SK-N-SH (cell line): ENCODE measurements around the gene WNT8A. TPM values are rescaled to one million over a fixed set of nuclear protein-coding genes. Genes with fewer than 3 reads are reported as not detected.

Experiments used
- CTCF ChIA-PET: fragments of 300-600, 350-600 bp; formaldehyde crosslinking; extraction: SDS; loops from one replicate; lab custom pipeline; 2021; lab: Yijun Ruan, JAX
- POLR2A ChIA-PET: fragments of 350-600 bp; sonication (Branson Sonifier 250); formaldehyde crosslinking; extraction: SDS; loops from one replicate; lab custom pipeline; 2020; ENCODE audit warnings: antibody characterized with exemption, inconsistent platforms; lab: Yijun Ruan, JAX
- DNase-seq: peaks from one replicate; pipeline ENCODE4 v3.0.0; 2012
- H2AFZ ChIP-seq: fragments of 200-600 bp; sonication (generic); 2 replicates; pipeline ENCODE4 v1.8.1; 2016; ENCODE audit warnings: antibody characterized with exemption, mild to moderate bottlenecking, low read depth
- H3F3A ChIP-seq: fragments of 200-600 bp; sonication (generic); replicated peaks from 2 replicates; pipeline ENCODE3; 2016; ENCODE audit warnings: antibody characterized with exemption, mild to moderate bottlenecking; ENCODE audit not compliant: insufficient read depth
- H3K27ac ChIP-seq, 2 experiments: fragments of 200-500 bp in 1 of 2; fragments of 200-600 bp in 1 of 2; sonication (Bioruptor generic) in 1 of 2; sonication (generic), shearing (Covaris generic) in 1 of 2; 2 replicates each; pipeline versions ENCODE4 v1.5.1 to v1.6.1; 2014 to 2016; ENCODE audit warnings: low read depth in 2 of 2, inconsistent platforms in 1 of 2, low read length in 1 of 2, mild to moderate bottlenecking in 1 of 2, mixed read lengths in 1 of 2
- H3K27me3 ChIP-seq: fragments of 200-600 bp; sonication (generic), shearing (Covaris generic); 2 replicates; pipeline ENCODE4 v1.6.1; 2016; ENCODE audit warnings: mixed run types; ENCODE audit not compliant: insufficient read depth
- H3K36me3 ChIP-seq, 2 experiments: fragments of 200-500 bp in 1 of 2; fragments of 200-600 bp in 1 of 2; sonication (Bioruptor generic) in 1 of 2; sonication (generic) in 1 of 2; replicated peaks in 1 of 2; 2 replicates each; pipeline versions ENCODE3 to v1.5.1; 2014 to 2016; ENCODE audit warnings: low read length in 1 of 2, mild to moderate bottlenecking in 1 of 2; ENCODE audit not compliant: insufficient read depth in 2 of 2, control insufficient read depth in 1 of 2
- H3K4me1 ChIP-seq, 2 experiments: fragments of 200-500 bp in 1 of 2; fragments of 200-600 bp in 1 of 2; sonication (Bioruptor generic) in 1 of 2; sonication (generic), shearing (Covaris generic) in 1 of 2; 2 replicates each; pipeline versions ENCODE4 v1.5.1 to v1.6.1; 2014 to 2016; ENCODE audit warnings: low read depth in 1 of 2, low read length in 1 of 2, mixed run types in 1 of 2; ENCODE audit not compliant: insufficient read depth in 2 of 2, control insufficient read depth in 1 of 2
- H3K4me2 ChIP-seq: fragments of 200-600 bp; sonication (generic), shearing (Covaris generic); 2 replicates; pipeline ENCODE4 v1.6.1; 2017; ENCODE audit warnings: mixed run types
- H3K4me3 ChIP-seq, 2 experiments: fragments of 200-500 bp in 1 of 2; fragments of 200-600 bp in 1 of 2; sonication (Bioruptor generic) in 1 of 2; sonication (generic), shearing (Covaris generic) in 1 of 2; 2 replicates each; pipeline versions ENCODE4 v1.5.1 to v1.8.1; 2014 to 2016; ENCODE audit warnings: low read depth in 2 of 2, inconsistent platforms in 1 of 2, low read length in 1 of 2, mild to moderate bottlenecking in 1 of 2, mixed read lengths in 1 of 2, moderate library complexity in 1 of 2
- H3K79me2 ChIP-seq: fragments of 200-600 bp; sonication (generic); 2 replicates; pipeline ENCODE4 v1.8.1; 2017; ENCODE audit warnings: mild to moderate bottlenecking; ENCODE audit not compliant: insufficient read depth
- H3K9ac ChIP-seq: fragments of 200-600 bp; sonication (generic); 2 replicates; pipeline ENCODE4 v1.6.1; 2017; ENCODE audit warnings: mixed run types
- H3K9me2 ChIP-seq: fragments of 200-600 bp; sonication (generic); 2 replicates; pipeline ENCODE4 v1.6.1; 2017; ENCODE audit warnings: mixed run types
- H3K9me3 ChIP-seq: fragments of 200-600 bp; sonication (generic); 2 replicates; pipeline ENCODE4 v1.6.1; 2017; ENCODE audit warnings: mixed run types, mild to moderate bottlenecking, moderate library complexity
- H4K20me1 ChIP-seq: fragments of 200-600 bp; sonication (generic); 2 replicates; pipeline ENCODE4 v1.6.1; 2017; ENCODE audit warnings: mild to moderate bottlenecking, mixed run types; ENCODE audit not compliant: insufficient read depth
- CHD2 ChIP-seq: fragments of 150-350 bp; IDR thresholded peaks from 2 replicates; pipeline ENCODE4 v1.6.1; 2018; ENCODE audit warnings: low read length; ENCODE audit not compliant: partially characterized antibody
- FOXM1 ChIP-seq: IDR thresholded peaks from 2 replicates; pipeline ENCODE4 v1.4.0; 2012; ENCODE audit warnings: low read depth, mild to moderate bottlenecking
- MAX ChIP-seq: IDR thresholded peaks from 2 replicates; pipeline ENCODE4 v1.4.0; 2012; ENCODE audit warnings: low read depth
- PBX3 ChIP-seq: IDR thresholded peaks from 2 replicates; pipeline ENCODE4; 2012
- RCOR1 ChIP-seq: fragments of 150-350 bp; IDR thresholded peaks from 2 replicates; pipeline ENCODE4 v1.6.1; 2017; ENCODE audit warnings: antibody characterized with exemption, low read length
- REST ChIP-seq: IDR thresholded peaks from 2 replicates; pipeline ENCODE4 v1.6.1; 2012; ENCODE audit warnings: mild to moderate bottlenecking, low read depth, low read length, moderate library complexity
- RFX5 ChIP-seq: IDR thresholded peaks from 2 replicates; pipeline ENCODE4 v1.6.1; 2012; ENCODE audit warnings: mild to moderate bottlenecking, improper control_type of control experiment, low read length
- SIN3A ChIP-seq: IDR thresholded peaks from 2 replicates; pipeline ENCODE4 v1.6.1; 2012; ENCODE audit warnings: low read depth, mild to moderate bottlenecking, low read length, moderate library complexity, borderline replicate concordance
- SMC3 ChIP-seq: IDR thresholded peaks from 2 replicates; pipeline ENCODE4 v1.6.1; 2012; ENCODE audit warnings: low read depth, low read length, improper control_type of control experiment
- USF2 ChIP-seq: fragments of 150-350 bp; IDR thresholded peaks from 2 replicates; pipeline ENCODE4 v1.6.1; 2017; ENCODE audit warnings: antibody characterized with exemption, low read length, low read depth, borderline replicate concordance
- YY1 ChIP-seq: IDR thresholded peaks from 2 replicates; pipeline ENCODE4 v1.4.0; 2012; ENCODE audit warnings: low read depth, mild to moderate bottlenecking
- WGBS: methylation state at CpG from one replicate; pipeline ENCODE4 v1.1.6; 2017; ENCODE audit warnings: low lambda C conversion rate; 5-methylcytosine and 5-hydroxymethylcytosine counted together
- polyA plus RNA-seq, 3 experiments: library from polyadenylated mRNA; depleted of rRNA; stranded (reverse); fragments of >200 nt; gene quantifications; 2 replicates each; pipeline ENCODE4 v1.2.3, GENCODE V29; 2012

WNT8A gene
- polyA plus RNA-seq, 1 of the 3 experiments (the other 2 are of a cell fraction): not detected

GRCh38 chr5:138096363-138096762, 12.5 kb downstream of the WNT8A start:
- H3K36me3 ChIP-seq: no peaks in the 10 kb centered on the region
- 70% methylated on average over 2 of the region's 2 CpGs for WGBS
- H3K9me2 ChIP-seq: no peaks in the 10 kb centered on the region
- peaks cover 12% of the 10 kb centered on the region; the same call in 1 of the 2 replicates for H3K27me3 ChIP-seq
- no peaks in the 10 kb centered on the region for H3K4me1 ChIP-seq
- H4K20me1 ChIP-seq: no peaks in the 10 kb centered on the region
- ChIA-PET CTCF (interaction anchor here (1.3 kb wide), 1 partner anchor 19 kb away, joined by 4 read pairs; no protein-coding TSS in a partner anchor), POLR2A (no interaction called here)
- no peak overlapping the region for H3K4me2 ChIP-seq
- H3K9me3 ChIP-seq: no peaks in the 10 kb centered on the region
- no peaks in the 10 kb centered on the region for H3F3A ChIP-seq
- DNase-seq: no peak
- H2AFZ ChIP-seq: no peak overlapping the region
- H3K9ac ChIP-seq: no peak overlapping the region
- no peak overlapping the region for H3K4me3 ChIP-seq
- H3K27ac ChIP-seq: no peak overlapping the region
- H3K79me2 ChIP-seq: no peaks in the 10 kb centered on the region
- TF ChIP-seq USF2: no peak

GRCh38 chr5:138096997-138097828, 13.4 kb downstream of the WNT8A start:
- no peak overlapping the region for H3K9ac ChIP-seq
- no peaks in the 10 kb centered on the region for H4K20me1 ChIP-seq
- H3K27me3 ChIP-seq: peaks cover 7% of the 10 kb centered on the region; the same call in 1 of the 2 replicates
- H3K27ac ChIP-seq: no peak overlapping the region
- WGBS: 79% methylated on average over 11 of the region's 11 CpGs
- H3K79me2 ChIP-seq: no peaks in the 10 kb centered on the region
- ChIA-PET POLR2A (no interaction called here), CTCF (no interaction called here)
- no peak for DNase-seq
- H3K4me2 ChIP-seq: no peak overlapping the region
- no peak for TF ChIP-seq RCOR1
- no peak for TF ChIP-seq FOXM1
- no peak for TF ChIP-seq SIN3A
- no peak for TF ChIP-seq YY1
- no peak for TF ChIP-seq SMC3
- no peak for TF ChIP-seq MAX
- TF ChIP-seq RFX5: no peak
- no peak for TF ChIP-seq PBX3
- no peak for TF ChIP-seq REST
- no peak for TF ChIP-seq CHD2
- H3K4me3 ChIP-seq: no peak overlapping the region
- H3F3A ChIP-seq: no peaks in the 10 kb centered on the region
- H3K9me3 ChIP-seq: no peaks in the 10 kb centered on the region
- H3K36me3 ChIP-seq: no peaks in the 10 kb centered on the region
- H3K4me1 ChIP-seq: no peaks in the 10 kb centered on the region
- H3K9me2 ChIP-seq: no peaks in the 10 kb centered on the region
- no peak overlapping the region for H2AFZ ChIP-seq
